T-helper 2 cell treated with Interferon-gamma antibody and Interleukin-4, amounts not matched to agents 5 μg/mL and 100 μg/mL, for 36 hours (primary cell): ENCODE data around the gene RNU1-4.
"Not testable (repeated sequence)": the region's sequence is repeated elsewhere in the genome, so short reads cannot be mapped to it uniquely, and the experiment has no call there.

Source experiments
- DNase-seq: peaks from one replicate; pipeline ENCODE4 v3.0.0; 2021; ENCODE audit warnings: low spot score
- H3K27ac Mint-ChIP-seq: one replicate; pipeline ENCODE4 v1.8.0; 2021; ENCODE audit warnings: mild to moderate bottlenecking, mixed read lengths
- H3K27me3 Mint-ChIP-seq: one replicate; pipeline ENCODE4 v1.8.0; 2021; ENCODE audit warnings: low read depth, mixed read lengths
- H3K36me3 Mint-ChIP-seq: one replicate; pipeline ENCODE4 v1.8.0; 2021; ENCODE audit warnings: low read depth, mixed read lengths
- H3K4me1 Mint-ChIP-seq: one replicate; pipeline ENCODE4 v1.8.0; 2021; ENCODE audit warnings: low read depth, mixed read lengths
- H3K4me3 Mint-ChIP-seq: one replicate; pipeline ENCODE4 v1.8.0; 2022; ENCODE audit warnings: mild to moderate bottlenecking, moderate library complexity, mixed read lengths
- H3K9me3 Mint-ChIP-seq: one replicate; pipeline ENCODE4 v1.8.0; 2021; ENCODE audit warnings: mixed read lengths

The RNU1-4 gene

GRCh38 chr1:16740047-16740964 lies at the start of gene RNU1-4:
RNU1-4 (plus strand) TSS chr1:16740516.
- not testable (repeated sequence) for DNase-seq, H3K36me3 Mint-ChIP-seq, H3K27ac Mint-ChIP-seq, H3K4me3 Mint-ChIP-seq, H3K9me3 Mint-ChIP-seq, H3K27me3 Mint-ChIP-seq, H3K4me1 Mint-ChIP-seq

GRCh38 chr1:16690971-16691682 lies 49.2 kb upstream of the RNU1-4 start:
- not testable (repeated sequence) for H3K4me1 Mint-ChIP-seq, H3K4me3 Mint-ChIP-seq

GRCh38 chr1:16692283-16692682 lies 48.0 kb upstream of the RNU1-4 start:
- H3K27me3 Mint-ChIP-seq, H3K27ac Mint-ChIP-seq, H3K4me3 Mint-ChIP-seq, H3K4me1 Mint-ChIP-seq, H3K9me3 Mint-ChIP-seq, DNase-seq, H3K36me3 Mint-ChIP-seq: not testable (repeated sequence)

More at GRCh38 chr1:16690971-16691682, 49.2 kb upstream of the RNU1-4 start:
- H3K27me3 Mint-ChIP-seq, H3K36me3 Mint-ChIP-seq, H3K9me3 Mint-ChIP-seq, H3K27ac Mint-ChIP-seq, DNase-seq: not testable (repeated sequence)

- H3K4me1 Mint-ChIP-seq, H3K27me3 Mint-ChIP-seq, H3K9me3 Mint-ChIP-seq, H3K36me3 Mint-ChIP-seq, H3K4me3 Mint-ChIP-seq, DNase-seq, H3K27ac Mint-ChIP-seq: not testable (repeated sequence)
Measured at GRCh38 chr1:16692717-16693448, 47.4 kb upstream of the RNU1-4 start.

- H3K36me3 Mint-ChIP-seq, H3K4me1 Mint-ChIP-seq, H3K27me3 Mint-ChIP-seq, H3K9me3 Mint-ChIP-seq, H3K4me3 Mint-ChIP-seq, H3K27ac Mint-ChIP-seq, DNase-seq: not testable (repeated sequence)
Measured at GRCh38 chr1:16693449-16694307, 46.6 kb upstream of the RNU1-4 start.

GRCh38 chr1:16694308-16694702 lies 46.0 kb upstream of the RNU1-4 start:
- not testable (repeated sequence) for DNase-seq, H3K27me3 Mint-ChIP-seq, H3K4me1 Mint-ChIP-seq, H3K27ac Mint-ChIP-seq, H3K36me3 Mint-ChIP-seq, H3K9me3 Mint-ChIP-seq, H3K4me3 Mint-ChIP-seq

GRCh38 chr1:16696507-16697150 lies 43.7 kb upstream of the RNU1-4 start:
- H3K36me3 Mint-ChIP-seq, H3K4me3 Mint-ChIP-seq, H3K4me1 Mint-ChIP-seq, DNase-seq, H3K9me3 Mint-ChIP-seq, H3K27me3 Mint-ChIP-seq, H3K27ac Mint-ChIP-seq: not testable (repeated sequence)

GRCh38 chr1:16697152-16697551 lies 43.2 kb upstream of the RNU1-4 start:
- not testable (repeated sequence) for DNase-seq, H3K4me3 Mint-ChIP-seq, H3K27me3 Mint-ChIP-seq, H3K36me3 Mint-ChIP-seq, H3K9me3 Mint-ChIP-seq, H3K4me1 Mint-ChIP-seq, H3K27ac Mint-ChIP-seq

GRCh38 chr1:16699440-16699839 lies 40.9 kb upstream of the RNU1-4 start:
- H3K4me3 Mint-ChIP-seq, H3K36me3 Mint-ChIP-seq, H3K4me1 Mint-ChIP-seq, H3K27ac Mint-ChIP-seq, H3K27me3 Mint-ChIP-seq, H3K9me3 Mint-ChIP-seq, DNase-seq: not testable (repeated sequence)

- not testable (repeated sequence) for H3K27me3 Mint-ChIP-seq
Measured at GRCh38 chr1:16700138-16700895, 40.0 kb upstream of the RNU1-4 start.

GRCh38 chr1:16701189-16701588 lies 39.1 kb upstream of the RNU1-4 start:
- H3K27ac Mint-ChIP-seq, H3K9me3 Mint-ChIP-seq, DNase-seq, H3K27me3 Mint-ChIP-seq, H3K4me1 Mint-ChIP-seq, H3K4me3 Mint-ChIP-seq, H3K36me3 Mint-ChIP-seq: not testable (repeated sequence)

More at GRCh38 chr1:16700138-16700895, 40.0 kb upstream of the RNU1-4 start:
- not testable (repeated sequence) for H3K4me3 Mint-ChIP-seq, H3K4me1 Mint-ChIP-seq, DNase-seq, H3K9me3 Mint-ChIP-seq, H3K36me3 Mint-ChIP-seq, H3K27ac Mint-ChIP-seq

GRCh38 chr1:16702280-16702679 lies 38.0 kb upstream of the RNU1-4 start:
- not testable (repeated sequence) for H3K36me3 Mint-ChIP-seq, H3K4me1 Mint-ChIP-seq, DNase-seq, H3K4me3 Mint-ChIP-seq, H3K9me3 Mint-ChIP-seq, H3K27ac Mint-ChIP-seq, H3K27me3 Mint-ChIP-seq
